NCI-H146 treated with DMSO at 0.1 percent for 48 hours (cell line): ENCODE measurements around the gene GTPBP6.
"Not testable (repeated sequence)": the region's sequence is repeated elsewhere in the genome, so short reads cannot be mapped to it uniquely, and the experiment has no call there.

Source experiments
- DNase-seq: peaks from one replicate; lab custom pipeline; 2025; ENCODE audit not compliant: unreplicated experiment; lab: John Stamatoyannopoulos, UW

Gene GTPBP6

GRCh38 chrX:267771-268261 lies 50.8 kb downstream of the GTPBP6 start:
- no peak for DNase-seq

GRCh38 chrX:265502-265901 lies 53.1 kb downstream of the GTPBP6 start:
- DNase-seq = no peak

GRCh38 chrX:264634-265455 lies 53.8 kb downstream of the GTPBP6 start:
- no peak for DNase-seq

- not testable (repeated sequence) for DNase-seq
Measured at GRCh38 chrX:264006-264405, 54.6 kb downstream of the GTPBP6 start.

GRCh38 chrX:262381-262909 lies 56.2 kb downstream of the GTPBP6 start:
- DNase-seq = no peak

- no peak for DNase-seq
Measured at GRCh38 chrX:261919-262352, 56.7 kb downstream of the GTPBP6 start.

GRCh38 chrX:261167-261918 lies 57.3 kb downstream of the GTPBP6 start:
- DNase-seq = no peak

GRCh38 chrX:259692-260355 lies 58.8 kb downstream of the GTPBP6 start:
- no peak for DNase-seq

- no peak for DNase-seq
Measured at GRCh38 chrX:258291-259040, 60.1 kb downstream of the GTPBP6 start.

GRCh38 chrX:257681-258289 lies 60.8 kb downstream of the GTPBP6 start:
- no peak for DNase-seq

GRCh38 chrX:257054-257453 lies 61.5 kb downstream of the GTPBP6 start:
- DNase-seq = not testable (repeated sequence)

GRCh38 chrX:255923-256331 lies 62.7 kb downstream of the GTPBP6 start:
- DNase-seq = no peak
